ENCODE data around the gene STK32B. TPM values are rescaled to one million over a fixed set of nuclear protein-coding genes. Genes with fewer than 3 reads are reported as not detected.
A peak's percentile ranks its signal among the peaks of the same experiment; 100 is the strongest.

The STK32B gene
- total and polyA plus RNA-seq, 8 donors: 0.55 to 6.6 (median 1.6) TPM

DNA sequence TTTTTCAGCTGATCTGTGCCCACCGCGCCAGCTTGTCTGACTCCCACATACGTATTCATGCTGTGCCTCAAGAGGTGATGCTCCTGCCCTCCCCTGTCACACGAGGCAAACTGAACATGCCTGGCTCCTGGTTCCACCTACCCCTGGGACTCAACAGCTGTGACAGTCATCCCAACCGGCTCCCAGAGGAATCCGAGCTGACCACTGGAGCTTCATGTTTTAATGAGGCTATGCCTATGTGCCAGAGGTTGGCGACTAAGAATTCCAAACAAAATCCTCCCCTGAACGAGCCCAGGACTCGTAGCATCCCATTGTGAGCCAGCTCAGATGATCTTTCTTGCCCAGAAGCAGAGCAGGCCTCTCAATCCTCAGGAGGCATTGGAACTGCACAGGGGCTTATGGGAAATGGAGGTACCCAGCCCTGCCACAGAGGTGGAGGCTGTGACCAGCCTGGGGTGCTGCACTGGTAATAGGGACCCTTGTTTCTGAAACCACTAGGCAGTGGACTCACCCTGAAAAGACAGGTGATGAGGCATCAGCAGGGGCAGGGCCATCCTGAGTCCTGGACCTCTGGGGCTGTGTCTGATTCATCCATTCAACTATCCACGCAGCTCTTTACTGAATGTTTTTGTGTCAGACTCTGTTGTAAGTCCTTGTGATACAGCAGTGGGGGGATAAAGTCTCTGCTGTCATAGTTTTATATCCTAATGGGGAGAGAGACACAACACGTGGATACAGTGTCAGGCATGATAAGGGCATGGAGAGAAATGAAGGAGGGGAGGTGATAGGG, 332.1 kb downstream of the STK32B start:
- Histone ChIP-seq H3K4me1 (no peaks in the 10 kb centered on the region), H3K4me3 (no peak overlapping the region), H3K27ac (no peak overlapping the region), H3K27me3 (no peaks in the 10 kb centered on the region), H3K9me3 (no peaks in the 10 kb centered on the region), H3K36me3 (no peaks in the 10 kb centered on the region)
- FAIRE-seq (no peak), DNase-seq (no peak), ATAC-seq (no peak)
- WGBS, 2 donors: 77 to 78% methylated on average over 11 of the region's 11 CpGs
- TF ChIP-seq, protein P1, sequence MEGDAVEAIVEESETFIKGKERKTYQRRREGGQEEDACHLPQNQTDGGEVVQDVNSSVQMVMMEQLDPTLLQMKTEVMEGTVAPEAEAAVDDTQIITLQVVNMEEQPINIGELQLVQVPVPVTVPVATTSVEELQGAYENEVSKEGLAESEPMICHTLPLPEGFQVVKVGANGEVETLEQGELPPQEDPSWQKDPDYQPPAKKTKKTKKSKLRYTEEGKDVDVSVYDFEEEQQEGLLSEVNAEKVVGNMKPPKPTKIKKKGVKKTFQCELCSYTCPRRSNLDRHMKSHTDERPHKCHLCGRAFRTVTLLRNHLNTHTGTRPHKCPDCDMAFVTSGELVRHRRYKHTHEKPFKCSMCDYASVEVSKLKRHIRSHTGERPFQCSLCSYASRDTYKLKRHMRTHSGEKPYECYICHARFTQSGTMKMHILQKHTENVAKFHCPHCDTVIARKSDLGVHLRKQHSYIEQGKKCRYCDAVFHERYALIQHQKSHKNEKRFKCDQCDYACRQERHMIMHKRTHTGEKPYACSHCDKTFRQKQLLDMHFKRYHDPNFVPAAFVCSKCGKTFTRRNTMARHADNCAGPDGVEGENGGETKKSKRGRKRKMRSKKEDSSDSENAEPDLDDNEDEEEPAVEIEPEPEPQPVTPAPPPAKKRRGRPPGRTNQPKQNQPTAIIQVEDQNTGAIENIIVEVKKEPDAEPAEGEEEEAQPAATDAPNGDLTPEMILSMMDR (IDR thresholded peaks at IDR 0.05): no peak
- intact Hi-C loops (cut with DNase I): no loop called here

DNA sequence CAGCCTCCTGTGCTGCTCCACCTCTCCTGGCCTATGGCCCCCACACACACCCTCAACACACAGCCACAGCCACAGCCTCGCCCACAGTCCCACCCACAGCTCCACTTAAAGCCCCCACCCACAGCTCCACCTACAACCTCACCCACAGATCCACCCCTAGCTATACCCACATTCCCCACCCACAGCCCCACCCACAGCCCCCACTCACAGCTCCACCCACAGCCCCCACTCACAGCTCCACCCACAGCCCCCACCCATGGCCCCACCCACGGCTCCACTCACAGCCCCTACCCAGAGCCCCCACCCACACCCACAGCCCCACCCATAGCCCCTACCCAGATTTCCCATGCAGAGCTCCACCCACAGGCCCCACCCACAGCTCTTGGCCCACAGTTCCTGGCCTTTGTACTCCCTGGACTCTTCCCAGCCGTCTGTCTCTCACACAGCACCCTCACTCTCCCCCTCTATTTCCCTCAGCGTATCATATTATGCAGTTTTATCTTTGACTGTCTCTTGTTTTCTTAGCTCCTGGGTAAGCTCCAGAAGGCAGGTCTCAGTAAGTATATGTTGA, 334.5 kb downstream of the STK32B start:
- TF ChIP-seq, protein P1 (IDR thresholded peaks at IDR 0.05): no peak
- 32 to 34% methylated on average over 4 of the region's 4 CpGs for WGBS, 2 donors
- Histone ChIP-seq H3K27me3 (no peaks in the 10 kb centered on the region), H3K4me3 (no peak overlapping the region), H3K36me3 (no peaks in the 10 kb centered on the region), H3K4me1 (no peaks in the 10 kb centered on the region), H3K9me3 (no peaks in the 10 kb centered on the region), H3K27ac (no peak overlapping the region)
- peak; percentile 77 to 91 (median 84) for ATAC-seq
- DNase-seq: peak in 4 of 6 donors; percentile 12 to 27 (median 24)
- intact Hi-C loops (cut with DNase I): no loop called here
- no peak for FAIRE-seq

DNA sequence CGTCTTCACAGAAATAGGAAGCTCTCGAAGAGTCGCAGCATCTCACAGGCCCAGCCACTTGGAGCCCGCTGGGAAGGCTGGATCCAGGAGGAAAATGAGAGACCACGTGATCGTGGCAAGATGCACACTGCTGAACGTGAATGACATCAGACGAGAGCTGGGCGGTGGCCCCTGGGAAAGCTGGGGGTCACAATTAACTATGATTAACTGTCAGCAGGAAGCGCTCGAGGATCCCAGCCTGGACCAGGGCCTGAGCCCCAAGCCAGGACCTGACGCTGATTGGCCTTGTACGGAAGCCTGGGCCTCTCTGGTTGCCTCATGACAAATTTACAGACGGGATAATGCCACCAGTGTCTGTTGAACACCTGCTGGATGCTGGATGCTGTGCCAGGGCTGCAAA, 335.6 kb downstream of the STK32B start:
- no peaks in the 10 kb centered on the region for H3K9me3 ChIP-seq
- 90 to 95% methylated on average over 14 of the region's 14 CpGs for WGBS, 2 donors
- FAIRE-seq (no peak), DNase-seq (no peak), ATAC-seq (no peak)
- H3K4me3 ChIP-seq: no peak overlapping the region
- no peak overlapping the region for H3K27ac ChIP-seq
- no peaks in the 10 kb centered on the region for H3K27me3 ChIP-seq
- TF ChIP-seq, protein P1 (IDR thresholded peaks at IDR 0.05): no peak
- intact Hi-C loops (cut with DNase I): no loop called here
- H3K36me3 ChIP-seq: no peaks in the 10 kb centered on the region
- H3K4me1 ChIP-seq: no peaks in the 10 kb centered on the region

DNA sequence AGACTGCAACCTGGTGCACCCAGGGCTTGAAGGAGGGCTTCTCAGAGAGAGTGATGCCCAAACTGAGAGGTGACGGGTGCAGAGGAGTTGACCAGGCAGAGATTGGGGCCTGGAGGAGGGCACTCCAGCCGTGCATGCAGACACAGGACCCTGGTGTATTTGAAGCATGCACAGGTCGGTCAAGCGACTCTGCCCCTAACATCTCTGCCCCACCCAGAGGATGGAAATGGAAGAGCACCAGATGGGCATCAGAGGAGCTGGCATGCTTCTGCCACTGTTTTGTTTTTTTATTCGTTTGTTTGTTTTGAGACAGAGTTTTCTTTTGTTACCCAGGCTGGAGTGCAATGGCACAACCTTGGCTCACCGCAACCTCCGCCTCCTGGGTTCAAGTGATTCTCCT, 336.2 kb downstream of the STK32B start:
- H3K27me3 ChIP-seq: no peaks in the 10 kb centered on the region
- DNase-seq (no peak), FAIRE-seq (no peak), ATAC-seq (no peak)
- H3K27ac ChIP-seq: no peak overlapping the region
- no peaks in the 10 kb centered on the region for H3K4me1 ChIP-seq
- no peaks in the 10 kb centered on the region for H3K9me3 ChIP-seq
- no peaks in the 10 kb centered on the region for H3K36me3 ChIP-seq
- TF ChIP-seq, protein P1 (IDR thresholded peaks at IDR 0.05): no peak
- intact Hi-C loops (cut with DNase I): no loop called here
- 70 to 79% methylated on average over 7 of the region's 7 CpGs for WGBS, 2 donors
- H3K4me3 ChIP-seq: no peak overlapping the region

DNA sequence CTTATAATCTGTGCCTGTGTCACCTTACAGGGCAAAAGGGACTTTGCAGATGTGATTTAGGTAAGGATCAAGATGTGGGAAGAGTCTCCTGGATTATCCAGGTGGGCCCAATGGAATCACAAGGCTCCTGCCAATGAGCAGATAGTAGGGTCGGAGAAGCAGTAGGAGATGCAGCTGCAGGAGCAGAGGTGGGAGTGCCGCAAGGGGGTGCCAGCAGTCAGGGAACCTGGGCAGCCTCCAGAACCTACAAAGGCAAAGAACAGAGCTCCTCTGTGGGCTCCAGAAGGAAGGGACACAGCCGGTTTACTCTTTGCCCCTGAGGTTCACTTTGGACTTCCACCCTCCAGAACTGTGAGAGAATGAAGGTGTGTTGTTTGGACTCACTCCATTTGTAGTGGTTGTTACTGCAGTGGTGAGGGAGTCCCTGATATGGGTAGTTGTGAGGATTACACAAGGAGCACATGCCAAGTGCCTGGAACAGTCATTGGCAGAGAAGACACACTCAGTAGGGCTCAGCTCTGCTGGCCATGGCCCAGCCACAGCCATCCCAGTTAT, 338.6 kb downstream of the STK32B start:
- TF ChIP-seq, protein P1 (IDR thresholded peaks at IDR 0.05): no peak
- ATAC-seq (no peak), DNase-seq (no peak), FAIRE-seq (no peak)
- WGBS, 2 donors: 33 to 58% methylated on average over 3 of the region's 3 CpGs
- no peaks in the 10 kb centered on the region for H3K27me3 ChIP-seq
- no peaks in the 10 kb centered on the region for H3K4me1 ChIP-seq
- no peaks in the 10 kb centered on the region for H3K36me3 ChIP-seq
- no peak overlapping the region for H3K4me3 ChIP-seq
- H3K27ac ChIP-seq: no peak overlapping the region
- no peaks in the 10 kb centered on the region for H3K9me3 ChIP-seq
- intact Hi-C loops (cut with DNase I): no loop called here
